ENCODE results near the gene ASMTL.
"Not testable (repeated sequence)": the region's sequence is repeated elsewhere in the genome, so short reads cannot be mapped to it uniquely, and the experiment has no call there.

ASMTL gene

GRCh38 chrX:1433646-1434357 lies 18.9 kb downstream of the ASMTL start:
- no peak for DNase-seq

- no peak for DNase-seq
Measured at GRCh38 chrX:1430451-1430850, 22.3 kb downstream of the ASMTL start.

GRCh38 chrX:1427756-1428155 lies 25.0 kb downstream of the ASMTL start:
- DNase-seq: no peak

- DNase-seq: not testable (repeated sequence)
Measured at GRCh38 chrX:1426321-1426720, 26.4 kb downstream of the ASMTL start.

GRCh38 chrX:1425381-1425780 lies 27.3 kb downstream of the ASMTL start:
- no peak for DNase-seq

GRCh38 chrX:1424147-1424851 lies 28.4 kb downstream of the ASMTL start:
- no peak for DNase-seq

- DNase-seq: no peak
Measured at GRCh38 chrX:1423215-1423614, 29.5 kb downstream of the ASMTL start.

GRCh38 chrX:1422135-1422465 lies 30.6 kb downstream of the ASMTL start:
- DNase-seq: no peak

- no peak for DNase-seq
Measured at GRCh38 chrX:1421433-1422134, 31.1 kb downstream of the ASMTL start.

GRCh38 chrX:1420371-1420770 lies 32.3 kb downstream of the ASMTL start:
- no peak for DNase-seq

- no peak for DNase-seq
Measured at GRCh38 chrX:1419545-1420355, 33.0 kb downstream of the ASMTL start.

GRCh38 chrX:1418901-1419544 lies 33.7 kb downstream of the ASMTL start:
- no peak for DNase-seq

GRCh38 chrX:1417921-1418771 lies 34.6 kb downstream of the ASMTL start:
- no peak for DNase-seq

GRCh38 chrX:1416965-1417760 lies 35.5 kb downstream of the ASMTL start:
- DNase-seq: no peak

- no peak for DNase-seq
Measured at GRCh38 chrX:1416327-1416784, 36.4 kb downstream of the ASMTL start.

- DNase-seq: no peak
Measured at GRCh38 chrX:1412551-1413161, 40.1 kb downstream of the ASMTL start.

- DNase-seq: no peak
Measured at GRCh38 chrX:1411326-1411725, 41.4 kb downstream of the ASMTL start.

GRCh38 chrX:1407035-1407434 lies 45.7 kb downstream of the ASMTL start:
- no peak for DNase-seq

- DNase-seq: not testable (repeated sequence)
Measured at GRCh38 chrX:1405769-1406168, 46.9 kb downstream of the ASMTL start.

GRCh38 chrX:1403867-1404266 lies 48.8 kb downstream of the ASMTL start:
- DNase-seq: not testable (repeated sequence)

All from stimulated activated CD4-positive, alpha-beta T cell treated with anti-CD3 and anti-CD28 coated beads, Interleukin-2, amount 100 ng/mL, for 24 hours (primary cell).